ENCODE measurements around the gene SLC15A5. TPM values are rescaled to one million over a fixed set of nuclear protein-coding genes. Genes with fewer than 3 reads are reported as not detected.

SLC15A5 gene
- total and polyA plus RNA-seq, 11 donors, result not detected

DNA sequence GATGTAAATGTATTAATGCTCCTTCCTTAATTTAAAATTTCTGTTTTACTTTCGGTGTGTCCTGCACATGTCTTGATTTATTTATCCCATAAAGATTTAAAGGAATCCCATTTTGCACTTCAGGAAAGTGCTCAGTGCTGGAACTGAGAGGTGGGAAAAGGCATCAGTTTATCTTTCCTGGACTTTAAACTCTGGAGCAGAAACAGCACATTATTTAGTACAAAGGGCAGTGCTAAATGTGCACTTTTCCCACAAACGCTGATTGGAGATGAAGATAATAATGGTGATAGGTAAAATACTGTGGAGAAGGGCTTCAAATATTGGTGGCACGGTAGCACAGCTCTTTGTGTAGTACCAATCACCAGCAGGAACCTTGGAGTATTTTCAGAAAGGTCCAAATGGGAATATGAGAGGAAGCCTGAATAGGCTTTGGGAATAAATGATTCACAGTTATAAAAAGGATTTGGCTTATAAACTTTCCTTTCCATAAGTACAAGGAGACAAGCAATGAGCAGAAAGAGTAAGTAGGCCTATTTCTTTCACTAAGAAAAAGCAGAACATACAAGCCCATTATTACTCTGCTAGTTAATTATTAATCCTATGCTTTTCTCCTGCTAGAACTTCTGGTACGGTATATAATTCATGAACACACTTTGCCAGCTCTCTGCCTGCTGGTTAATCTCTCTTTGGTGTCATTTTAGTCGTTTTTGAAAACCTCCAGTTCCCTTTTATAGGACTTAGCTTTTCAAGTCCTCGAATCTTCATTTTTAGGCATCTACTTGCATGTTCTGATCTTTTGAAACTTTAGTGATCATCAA lies 58.3 kb downstream of the SLC15A5 start:
- H3K36me3 ChIP-seq, result no peaks in the 10 kb centered on the region
- no peaks in the 10 kb centered on the region for H3K4me1 ChIP-seq
- no peak for DNase-seq
- ATAC-seq, result no peak
- TF ChIP-seq, protein P1, sequence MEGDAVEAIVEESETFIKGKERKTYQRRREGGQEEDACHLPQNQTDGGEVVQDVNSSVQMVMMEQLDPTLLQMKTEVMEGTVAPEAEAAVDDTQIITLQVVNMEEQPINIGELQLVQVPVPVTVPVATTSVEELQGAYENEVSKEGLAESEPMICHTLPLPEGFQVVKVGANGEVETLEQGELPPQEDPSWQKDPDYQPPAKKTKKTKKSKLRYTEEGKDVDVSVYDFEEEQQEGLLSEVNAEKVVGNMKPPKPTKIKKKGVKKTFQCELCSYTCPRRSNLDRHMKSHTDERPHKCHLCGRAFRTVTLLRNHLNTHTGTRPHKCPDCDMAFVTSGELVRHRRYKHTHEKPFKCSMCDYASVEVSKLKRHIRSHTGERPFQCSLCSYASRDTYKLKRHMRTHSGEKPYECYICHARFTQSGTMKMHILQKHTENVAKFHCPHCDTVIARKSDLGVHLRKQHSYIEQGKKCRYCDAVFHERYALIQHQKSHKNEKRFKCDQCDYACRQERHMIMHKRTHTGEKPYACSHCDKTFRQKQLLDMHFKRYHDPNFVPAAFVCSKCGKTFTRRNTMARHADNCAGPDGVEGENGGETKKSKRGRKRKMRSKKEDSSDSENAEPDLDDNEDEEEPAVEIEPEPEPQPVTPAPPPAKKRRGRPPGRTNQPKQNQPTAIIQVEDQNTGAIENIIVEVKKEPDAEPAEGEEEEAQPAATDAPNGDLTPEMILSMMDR (IDR thresholded peaks at IDR 0.05), result no peak
- TF ChIP-seq POLR2A (IDR thresholded peaks at IDR 0.05), result no peak
- no peaks in the 10 kb centered on the region for H3K27me3 ChIP-seq
- no peak overlapping the region for H3K4me3 ChIP-seq
- H3K27ac ChIP-seq, result no peak overlapping the region
- no peaks in the 10 kb centered on the region for H3K9me3 ChIP-seq
- WGBS, 4 donors, result 69 to 76% (median 72%) methylated on average over 6 of the region's 6 CpGs
- intact Hi-C loops (cut with DNase I), result no loop called here

DNA sequence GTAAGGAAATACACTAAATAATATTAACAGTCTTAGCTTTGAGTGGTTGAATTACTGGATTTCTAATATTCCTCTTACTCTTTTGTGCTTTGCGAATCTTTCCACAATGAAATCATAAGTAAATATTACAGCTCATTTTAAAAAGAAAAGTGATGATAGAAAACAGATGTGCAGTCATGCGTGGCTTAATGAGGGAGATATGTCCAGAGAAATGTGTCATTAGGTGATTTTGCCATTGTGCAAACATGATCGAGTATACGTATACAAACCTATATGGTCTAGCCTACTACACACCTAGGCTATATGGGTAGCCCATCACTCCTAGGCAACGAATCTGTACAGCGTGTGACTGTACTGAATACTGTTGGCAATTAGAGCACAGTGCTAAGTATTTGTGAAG lies 59.3 kb downstream of the SLC15A5 start:
- ATAC-seq (no peak), DNase-seq (no peak)
- Histone ChIP-seq H3K4me3 (no peak overlapping the region), H3K9me3 (no peaks in the 10 kb centered on the region), H3K4me1 (no peaks in the 10 kb centered on the region), H3K36me3 (no peaks in the 10 kb centered on the region), H3K27me3 (no peaks in the 10 kb centered on the region), H3K27ac (no peak overlapping the region)
- intact Hi-C loops (cut with DNase I), result no loop called here
- TF ChIP-seq, protein P1 (IDR thresholded peaks at IDR 0.05), result no peak
- TF ChIP-seq POLR2A (IDR thresholded peaks at IDR 0.05), result no peak
- 69 to 81% (median 73%) methylated on average over 6 of the region's 6 CpGs for WGBS, 4 donors

DNA sequence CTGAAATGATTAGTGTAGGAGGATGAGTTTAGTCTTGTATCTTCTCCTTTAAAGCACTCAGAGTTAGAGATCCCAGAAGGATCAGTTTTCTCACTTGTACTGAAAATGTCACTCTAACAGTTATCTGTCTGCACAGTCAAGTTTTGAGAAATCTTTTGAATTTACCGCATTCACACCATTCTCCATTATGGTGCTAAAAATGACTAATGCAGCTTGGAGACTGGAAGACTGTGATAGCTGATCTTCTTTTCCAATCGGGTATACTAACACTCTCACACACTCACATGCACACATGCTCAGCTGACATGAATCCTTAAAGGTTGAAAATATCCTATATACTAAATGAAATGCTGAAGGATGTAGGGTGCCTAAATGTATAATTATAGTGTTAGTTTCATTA lies 65.8 kb downstream of the SLC15A5 start:
- H3K36me3 ChIP-seq, result no peaks in the 10 kb centered on the region
- WGBS, 4 donors, result 70 to 78% (median 75%) methylated on average over 2 of the region's 2 CpGs
- no peaks in the 10 kb centered on the region for H3K9me3 ChIP-seq
- no peaks in the 10 kb centered on the region for H3K27me3 ChIP-seq
- no peak for TF ChIP-seq POLR2A (IDR thresholded peaks at IDR 0.05)
- TF ChIP-seq, protein P1 (IDR thresholded peaks at IDR 0.05), result no peak
- no peak overlapping the region for H3K27ac ChIP-seq
- ATAC-seq (no peak), DNase-seq (no peak)
- intact Hi-C loops (cut with DNase I), result no loop called here
- no peak overlapping the region for H3K4me3 ChIP-seq
- no peaks in the 10 kb centered on the region for H3K4me1 ChIP-seq

- no peak for ATAC-seq
- 28 to 42% (median 35%) methylated on average over 3 of the region's 3 CpGs for WGBS, 4 donors
Measured at GRCh38 chr12:16198884-16199283, 78.6 kb downstream of the SLC15A5 start.

More at GRCh38 chr12:16198884-16199283, 78.6 kb downstream of the SLC15A5 start:
- Histone ChIP-seq H3K36me3 (no peaks in the 10 kb centered on the region), H3K9me3 (peaks cover 0 to 14% (median 5%) of the 10 kb centered on the region in 12 donors), H3K27ac (no peak overlapping the region), H3K4me3 (no peak overlapping the region), H3K4me1 (no peaks in the 10 kb centered on the region), H3K27me3 (no peaks in the 10 kb centered on the region)
- intact Hi-C loops (cut with DNase I), result no loop called here
- DNase-seq, result no peak
- TF ChIP-seq, protein P1 (IDR thresholded peaks at IDR 0.05), result no peak
- no peak for TF ChIP-seq POLR2A (IDR thresholded peaks at IDR 0.05)
